SK-N-MC (cell line): Measurements from ENCODE around the gene VPS26C.

ENCODE experiments used
- EZH2 ChIP-seq: fragments of 200-600 bp; sonication (generic); IDR thresholded peaks from one replicate; pipeline ENCODE4 v1.6.1; 2017; ENCODE audit warnings: antibody characterized with exemption
- FOXP2 ChIP-seq: optimal IDR thresholded peaks from 2 replicates; pipeline ENCODE3; 2011; ENCODE audit warnings: mild to moderate bottlenecking, moderate library complexity; ENCODE audit not compliant: insufficient read depth; ENCODE audit errors: extremely low read length, control extremely low read depth
- POLR2AphosphoS5 ChIP-seq: IDR thresholded peaks from 2 replicates; pipeline ENCODE4 v1.6.1; 2012; ENCODE audit warnings: mild to moderate bottlenecking, low read depth, low read length, borderline replicate concordance

- TF ChIP-seq POLR2AphosphoS5 (no peak), EZH2 (no peak), FOXP2 (no peak)
Observed at GRCh38 chr21:37273440-37273839, 6.3 kb upstream of the VPS26C start.
